DLD1 (cell line): ENCODE measurements around the gene RFNG.

ENCODE experiments used
- in situ Hi-C: cut with HindIII; loops from 2 replicates; pipeline ENCODE4 v1.10.0; 2017; ENCODE audit warnings: low sequenced_read_pairs

Gene RFNG

DNA sequence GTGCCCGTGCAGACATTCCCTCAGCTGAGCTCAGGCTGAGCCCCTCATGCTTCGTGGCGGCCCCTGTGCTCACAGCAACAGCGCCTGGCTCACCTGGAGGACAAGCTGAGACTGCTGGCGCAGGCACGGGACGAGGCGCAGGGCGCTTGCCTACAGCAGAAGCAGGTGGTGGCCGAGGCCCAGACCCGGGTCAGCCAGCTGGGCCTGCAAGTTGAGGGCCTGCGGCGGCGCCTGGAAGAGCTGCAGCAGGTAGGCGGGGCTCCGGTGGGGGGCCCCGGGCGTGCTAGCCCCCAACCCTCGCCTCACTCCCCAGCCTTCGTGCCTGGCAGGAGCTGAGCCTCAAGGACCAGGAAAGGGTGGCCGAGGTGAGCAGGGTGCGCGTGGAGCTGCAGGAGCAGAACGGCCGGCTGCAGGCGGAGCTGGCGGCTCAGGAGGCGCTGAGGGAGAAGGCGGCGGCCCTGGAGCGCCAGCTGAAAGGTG lies 21.6 kb downstream of the RFNG start:
- in situ Hi-C loops: no loop called here

- in situ Hi-C loops: no loop called here
Measured at GRCh38 chr17:82029391-82029790, 22.2 kb downstream of the RFNG start.

- in situ Hi-C loops: no loop called here
Measured at GRCh38 chr17:82028966-82029365, 22.6 kb downstream of the RFNG start.

DNA sequence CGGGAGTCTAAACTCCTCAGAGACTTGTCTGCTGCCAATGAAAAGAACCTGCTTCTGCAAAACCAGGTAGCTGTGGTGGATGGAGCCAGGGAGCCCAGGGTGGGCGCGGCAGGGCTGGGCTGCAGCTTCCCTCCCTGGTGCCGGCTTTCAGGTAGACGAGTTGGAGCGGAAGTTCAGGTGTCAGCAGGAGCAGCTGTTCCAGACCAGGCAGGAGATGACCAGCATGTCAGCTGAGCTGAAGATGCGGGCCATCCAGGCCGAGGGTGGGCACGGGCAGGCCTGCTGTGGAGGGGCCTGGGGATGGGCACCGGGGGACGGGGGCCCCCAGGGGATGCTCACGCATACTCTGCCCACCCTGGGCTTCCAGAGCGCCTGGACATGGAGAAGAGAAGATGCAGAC lies 23.4 kb downstream of the RFNG start:
- in situ Hi-C loops: no loop called here

- in situ Hi-C loops: no loop called here
Measured at GRCh38 chr17:82025401-82026107, 26.1 kb downstream of the RFNG start.

- in situ Hi-C loops: no loop called here
Measured at GRCh38 chr17:82024859-82025258, 26.8 kb downstream of the RFNG start.

DNA sequence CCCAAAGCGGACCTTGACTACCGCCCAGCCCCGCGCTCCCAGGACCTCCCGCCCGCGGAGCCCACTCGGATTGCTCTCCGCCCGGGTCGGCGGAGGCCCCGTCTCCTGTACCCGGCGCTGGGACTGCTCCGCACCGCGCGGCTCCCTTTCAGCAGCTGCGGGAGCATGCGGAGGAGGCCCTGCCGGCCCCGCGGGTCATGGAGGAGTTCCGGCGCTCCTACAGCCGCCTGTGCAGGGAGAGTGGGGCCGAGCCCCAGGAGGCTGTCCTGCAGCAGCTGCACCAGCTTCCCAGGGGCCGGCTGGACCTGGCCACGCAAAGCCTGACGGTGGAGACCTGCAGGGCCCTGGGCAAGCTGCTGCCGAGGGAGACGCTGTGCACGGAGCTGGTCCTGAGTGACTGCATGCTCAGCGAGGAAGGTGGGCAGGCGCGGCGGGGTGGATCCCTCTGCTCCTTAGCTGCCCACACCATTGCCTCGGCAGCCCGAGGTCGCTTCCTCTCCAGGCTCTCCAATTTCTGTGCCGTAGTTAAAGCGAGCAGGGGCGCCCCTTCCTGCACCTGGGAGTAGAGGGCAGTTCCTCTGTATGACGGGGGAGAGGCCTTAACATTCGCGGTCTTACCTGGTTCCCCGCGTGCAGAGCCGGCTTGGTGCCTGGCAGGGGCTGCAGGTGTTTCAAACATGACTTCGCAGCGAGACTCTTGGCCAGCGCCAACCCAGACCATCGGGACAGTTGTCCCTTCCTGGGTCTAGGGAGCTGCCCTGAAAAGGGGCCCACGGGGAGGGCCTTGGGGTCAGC lies 28.0 kb downstream of the RFNG start:
- in situ Hi-C loops: no loop called here

DNA sequence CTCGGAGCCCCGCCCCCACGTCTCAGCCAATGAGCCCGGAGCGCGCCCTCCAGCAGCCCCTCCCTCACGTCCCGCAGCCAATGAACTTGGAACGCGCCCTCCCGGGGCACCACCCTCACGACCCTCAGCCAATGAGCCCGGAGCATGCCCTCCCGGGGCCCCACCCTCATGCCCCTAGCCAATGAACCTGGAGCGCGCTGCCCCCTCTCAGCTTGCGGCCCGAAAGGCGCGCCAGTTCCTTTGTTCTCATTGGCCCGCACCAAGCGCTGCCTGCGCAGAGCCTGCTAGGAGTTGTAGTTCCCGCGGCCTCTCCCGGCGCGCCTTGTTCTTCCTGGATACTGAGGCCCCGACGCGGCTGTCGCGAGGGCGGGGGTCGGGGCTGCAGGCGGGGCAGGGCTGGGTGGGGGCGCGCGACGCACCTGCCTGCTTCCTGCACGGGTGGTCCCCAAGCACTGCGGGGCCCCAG lies 28.6 kb downstream of the RFNG start, which contains the start of gene LRRC45:
TSS of gene LRRC45 (plus strand) at position 325 of the 466 bp plus-strand sequence. CDS start 339 bp downstream, outside the sequence.
- in situ Hi-C loops: no loop called here

GRCh38 chr17:82022310-82022980 lies 29.2 kb downstream of the RFNG start, which contains the start of gene CENPX:
Gene CENPX (minus strand): TSS chr17:82022878. CDS start chr17:82022861, 17 bp downstream.
- in situ Hi-C loops: no loop called here

- in situ Hi-C loops: no loop called here
Measured at GRCh38 chr17:82021900-82022309, 29.7 kb downstream of the RFNG start.

DNA sequence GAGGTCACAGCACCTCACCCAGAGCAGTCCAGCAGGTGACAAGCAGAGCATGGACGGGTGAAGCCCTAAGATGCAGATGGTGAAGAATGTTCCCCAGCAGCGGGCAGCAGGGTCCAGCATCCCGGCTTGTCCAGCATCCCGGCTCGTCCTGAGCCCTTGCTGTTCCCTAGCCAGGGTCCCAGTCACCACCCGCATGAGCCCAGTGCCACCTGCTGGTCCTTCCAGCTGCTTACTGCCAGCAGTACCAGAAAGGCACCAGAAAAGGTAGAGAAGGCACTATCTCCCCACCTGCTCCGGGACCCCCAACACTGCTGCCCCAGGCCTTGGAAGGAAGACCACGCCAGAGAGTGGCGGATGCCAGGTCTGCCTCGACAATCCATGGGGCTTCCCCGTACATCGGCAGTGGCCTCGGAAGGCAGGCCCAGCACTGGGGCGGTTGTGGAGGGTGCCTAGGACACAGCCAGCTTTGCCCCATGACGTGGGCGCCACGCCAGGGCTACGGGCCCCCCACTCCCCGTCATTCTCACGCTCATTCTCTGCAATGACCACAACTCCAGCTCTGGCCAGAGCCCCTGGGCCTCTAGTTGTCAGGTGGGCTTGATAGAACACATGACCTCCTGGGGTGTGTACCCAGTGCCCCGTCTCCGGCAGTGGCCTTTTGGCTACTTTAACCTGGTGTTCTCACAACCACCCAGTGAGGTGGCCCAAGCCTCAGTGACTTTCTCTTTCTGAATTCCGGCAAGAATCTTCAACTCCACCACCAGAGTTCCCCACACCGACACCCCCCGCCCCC lies 30.3 kb downstream of the RFNG start:
- in situ Hi-C loops: no loop called here

DNA sequence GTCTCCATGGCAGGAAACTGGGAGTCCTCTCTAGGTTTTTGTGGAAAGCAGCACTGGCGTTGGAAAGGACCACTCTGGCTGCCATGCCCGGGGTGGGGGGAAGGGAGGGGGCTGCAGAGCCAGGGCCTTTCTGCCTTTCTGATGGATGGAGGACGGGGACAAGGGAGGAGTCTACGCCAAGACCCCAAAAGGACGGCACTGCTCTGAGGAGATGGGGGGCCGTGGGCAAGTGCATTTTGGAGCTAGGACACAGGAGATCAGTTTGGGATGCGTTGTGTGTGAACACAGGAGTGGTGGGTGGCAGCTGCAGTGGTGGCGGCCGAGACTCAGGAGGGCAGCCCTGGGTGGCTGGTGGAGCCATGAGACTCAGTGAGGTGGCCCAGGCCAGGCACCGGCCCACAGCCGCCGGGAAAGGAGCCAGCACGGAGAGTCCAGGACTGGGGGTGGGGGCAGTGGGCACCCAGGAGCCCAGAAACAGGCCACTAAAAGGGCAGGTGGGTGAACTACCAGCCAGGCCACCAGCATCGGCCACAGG lies 31.0 kb downstream of the RFNG start:
- in situ Hi-C loops: no loop called here

DNA sequence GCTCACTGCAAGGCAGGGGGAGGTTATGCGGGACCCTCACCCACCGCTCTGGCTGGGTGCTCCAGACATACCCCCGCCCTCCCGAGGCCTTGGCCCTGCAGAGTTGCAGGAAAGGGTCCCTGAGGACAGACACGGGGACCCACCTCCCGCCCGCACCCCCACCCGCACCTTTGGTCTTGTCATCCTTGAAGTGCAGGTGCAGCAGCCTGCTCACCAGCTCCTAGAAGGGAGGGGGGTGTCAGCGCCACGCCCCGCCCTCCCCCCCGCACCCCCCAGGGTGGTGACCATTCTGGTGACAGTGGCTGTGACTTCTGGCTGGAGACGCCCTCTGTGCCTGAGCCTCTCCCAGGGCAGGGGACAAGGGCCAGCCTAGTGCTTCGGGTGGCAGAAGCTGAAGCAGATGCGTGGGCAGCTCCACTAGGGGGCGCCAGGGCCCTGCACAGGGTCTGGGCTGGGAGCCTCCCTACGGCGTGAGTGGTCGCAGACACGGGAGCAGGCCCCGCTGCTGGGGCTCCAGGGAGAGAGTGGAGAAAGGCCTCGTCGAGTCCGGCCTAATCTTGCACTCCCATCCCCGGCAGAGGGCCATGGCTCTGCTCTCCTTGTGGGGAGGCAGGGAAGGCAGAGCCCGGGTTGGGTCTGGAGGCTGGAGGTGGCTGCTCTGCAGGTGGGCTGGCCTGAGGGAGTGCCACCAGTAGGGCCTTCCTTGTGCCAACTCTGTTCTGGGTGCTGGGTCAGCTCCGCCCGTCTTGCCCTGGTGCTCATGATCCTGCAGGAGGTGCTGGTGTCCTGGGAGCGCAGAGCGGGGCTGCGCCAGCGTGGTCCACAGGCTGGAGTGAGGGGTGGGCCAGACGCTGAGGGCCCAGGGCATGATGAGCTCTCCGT lies 31.7 kb downstream of the RFNG start:
- in situ Hi-C loops: no loop called here

DNA sequence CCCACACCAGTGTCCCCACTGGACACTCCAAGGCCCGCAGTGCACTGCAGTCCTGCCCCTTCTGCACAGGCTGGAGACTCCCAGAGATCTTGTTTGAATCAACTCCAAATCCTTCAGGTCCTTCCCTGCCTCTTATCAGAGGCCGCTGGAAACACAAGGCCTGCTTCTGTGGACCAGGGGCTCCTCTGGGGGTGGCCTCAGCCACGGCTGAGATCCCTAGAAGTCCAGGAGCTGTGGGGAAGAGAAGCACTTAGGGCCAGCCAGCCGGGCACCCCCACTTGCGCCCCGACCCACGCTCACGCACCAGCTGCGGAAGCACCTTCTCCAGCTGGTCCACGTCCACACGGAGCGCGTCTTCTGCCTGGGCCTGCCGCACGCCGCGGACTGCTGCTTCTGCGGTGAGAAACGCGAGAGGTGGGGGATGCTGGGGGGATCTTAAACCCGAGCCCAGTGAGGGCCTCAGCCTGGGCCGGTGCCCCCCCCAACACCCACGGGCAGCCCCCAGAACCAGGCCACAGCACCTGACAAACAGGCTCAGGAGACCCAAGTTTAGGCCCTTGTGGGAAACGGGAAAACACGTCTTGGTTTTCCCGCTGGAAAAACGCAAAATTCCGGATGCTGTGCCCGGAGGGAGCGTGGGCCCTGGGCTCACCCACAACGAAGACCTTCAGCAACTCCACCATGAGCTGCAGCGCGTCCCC lies 32.5 kb downstream of the RFNG start:
- in situ Hi-C loops: no loop called here

DNA sequence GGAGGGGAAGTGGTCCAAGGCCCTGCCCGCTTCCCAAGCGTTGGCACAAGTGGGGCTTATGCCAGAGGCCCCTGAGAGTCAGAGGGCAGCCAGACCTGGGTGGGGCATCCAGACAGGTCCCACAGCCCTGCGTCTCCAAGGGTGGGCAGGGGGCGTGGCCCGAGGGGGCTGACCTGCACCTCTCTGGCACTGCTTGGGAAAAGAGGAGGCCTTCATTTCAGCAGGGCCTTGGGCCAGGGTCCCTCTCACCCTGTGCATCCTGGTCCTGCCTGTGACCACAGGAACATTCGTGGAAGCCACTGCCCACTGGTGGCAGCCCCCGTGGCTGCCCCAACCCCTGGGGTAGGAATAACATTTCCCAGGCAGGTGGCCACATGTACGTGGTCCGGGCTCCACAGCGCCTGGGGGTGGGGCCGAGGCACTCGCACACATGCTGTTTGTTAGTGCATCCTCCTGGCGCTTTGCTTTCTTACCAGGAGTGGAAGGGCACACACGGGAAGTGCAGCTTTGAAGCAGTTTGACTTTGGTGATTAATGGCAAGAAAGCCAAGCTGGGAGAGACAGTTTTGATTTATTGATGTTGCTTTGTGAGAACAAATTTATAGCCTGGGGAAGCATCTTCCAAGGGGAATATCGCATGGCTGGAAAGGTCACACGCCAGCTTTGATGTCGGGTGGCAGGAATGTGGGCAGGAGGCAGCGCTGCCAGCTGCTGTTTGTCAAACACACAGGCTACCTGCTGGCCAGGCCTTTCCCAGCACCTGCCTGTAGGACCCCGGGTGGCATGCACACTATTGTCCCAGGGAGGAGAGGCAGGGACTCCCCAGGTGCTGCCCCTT lies 33.2 kb downstream of the RFNG start:
- in situ Hi-C loops: no loop called here

DNA sequence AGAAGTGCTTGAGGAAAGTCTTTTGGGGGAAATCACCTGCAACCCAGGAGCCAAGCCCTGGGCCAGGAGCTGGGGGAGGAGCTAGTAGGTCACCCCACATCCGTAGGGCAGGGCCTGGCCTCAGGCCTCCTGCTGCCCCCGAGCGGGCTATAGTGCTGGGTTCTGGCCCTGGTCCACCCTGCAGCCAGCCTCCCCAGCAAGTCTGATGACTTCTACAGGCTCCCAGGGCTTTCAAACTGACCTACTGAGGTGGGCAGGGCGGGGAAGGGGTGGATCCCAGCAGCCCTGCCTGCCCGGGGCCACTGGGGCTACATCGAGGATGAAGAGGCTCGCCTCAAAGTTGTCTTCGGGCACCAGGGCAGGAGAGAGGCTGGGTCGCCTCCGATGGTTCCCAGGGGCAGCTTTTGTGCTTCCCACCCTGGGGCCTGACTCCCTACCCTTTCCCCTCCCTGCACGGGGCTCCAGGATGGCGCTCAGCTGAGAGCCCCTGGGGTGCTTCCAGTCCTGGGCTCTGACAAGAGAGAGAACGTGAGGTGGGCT lies 33.9 kb downstream of the RFNG start:
- in situ Hi-C loops: no loop called here

DNA sequence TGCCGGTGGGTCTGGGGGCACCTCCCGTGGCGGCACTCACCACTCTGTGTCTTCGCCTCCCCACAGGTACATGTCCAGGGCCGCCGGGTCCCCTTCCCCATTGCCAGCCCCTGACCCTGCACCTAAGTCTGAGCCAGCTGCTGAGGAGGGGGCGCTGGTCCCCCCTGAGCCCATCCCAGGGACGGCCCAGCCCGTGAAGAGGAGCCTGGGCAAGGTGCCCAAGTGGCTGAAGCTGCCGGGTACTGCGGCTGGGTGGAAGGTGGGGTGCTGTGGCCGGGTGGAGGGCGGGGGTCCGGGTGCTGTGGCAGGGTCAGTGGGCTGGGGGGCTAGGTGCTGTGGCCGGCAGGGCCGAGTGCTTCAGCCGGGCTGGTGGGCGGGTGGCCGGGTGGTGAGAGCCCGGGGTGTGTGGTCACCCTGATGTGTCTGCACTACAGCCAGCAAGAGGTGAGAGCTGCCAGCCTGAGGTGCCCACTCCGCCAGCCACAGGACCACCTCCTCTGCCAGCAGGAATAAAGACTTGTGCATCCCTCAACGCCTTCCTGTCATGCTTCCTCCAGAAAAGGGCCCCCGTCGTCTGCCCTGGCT lies 34.6 kb downstream of the RFNG start:
- in situ Hi-C loops: no loop called here
